Lower leg skin (tissue), 4 donors: Measurements from ENCODE around the gene MMRN2. TPM values are rescaled to one million over a fixed set of nuclear protein-coding genes. Genes with fewer than 3 reads are reported as not detected.
A peak's percentile ranks its signal among the peaks of the same experiment; 100 is the strongest.

Experiments
- DNase-seq, 2 donors: peaks; one replicate each; pipeline ENCODE4 v3.0.0-alpha.2; 2019; ENCODE audit warnings: low spot score in 2 of 2
- H3K4me3 ChIP-seq: fragments of 200-600 bp; sonication (generic); 2 replicates; pipeline ENCODE4 v1.5.1; 2017; ENCODE audit warnings: mild to moderate bottlenecking, low read depth; ENCODE audit not compliant: poor library complexity, severe bottlenecking
- POLR2A ChIP-seq, 2 donors: fragments of 450-650 bp; IDR thresholded peaks; one replicate each; pipeline ENCODE4 v1.6.1; 2016 to 2017; ENCODE audit warnings: antibody characterized with exemption in 2 of 2, mild to moderate bottlenecking in 1 of 2, moderate library complexity in 1 of 2
- WGBS, 2 donors: methylation state at CpG; one replicate each; pipeline ENCODE4 v1.1.5; 2018; 5-methylcytosine and 5-hydroxymethylcytosine counted together
- intact Hi-C: fragments of 100-400 bp; cut with DNase I; formaldehyde crosslinking; loops from one replicate; pipeline ENCODE4 v1.15.0; 2023; ENCODE audit warnings: low total_unique reads
- total RNA-seq, 4 donors: library from RNA; depleted of rRNA; stranded (reverse); fragments of >200 nt; gene quantifications; one replicate each; pipeline ENCODE4 v1.1.0, GENCODE V29; 2016
- TF ChIP-seq, protein P1 (sequence below), 3 donors: fragments of 450-650 bp; IDR thresholded peaks; one replicate each; pipeline ENCODE4 v1.5.1; 2016; ENCODE audit warnings: antibody characterized with exemption in 3 of 3, mild to moderate bottlenecking in 3 of 3, moderate library complexity in 2 of 3

MMRN2 gene
- total RNA-seq, 4 donors from 2014 or later = 24.5 to 50.8 (median 40.2) TPM

GRCh38 chr10:86965986-86966654, 8.7 kb upstream of the MMRN2 start:
- DNase-seq = peak in 1 of 2 donors; percentile 70
- intact Hi-C loops = no loop called here
- WGBS, 2 donors = 30 to 44% methylated on average over 11 of the region's 11 CpGs
- TF ChIP-seq, protein P1, sequence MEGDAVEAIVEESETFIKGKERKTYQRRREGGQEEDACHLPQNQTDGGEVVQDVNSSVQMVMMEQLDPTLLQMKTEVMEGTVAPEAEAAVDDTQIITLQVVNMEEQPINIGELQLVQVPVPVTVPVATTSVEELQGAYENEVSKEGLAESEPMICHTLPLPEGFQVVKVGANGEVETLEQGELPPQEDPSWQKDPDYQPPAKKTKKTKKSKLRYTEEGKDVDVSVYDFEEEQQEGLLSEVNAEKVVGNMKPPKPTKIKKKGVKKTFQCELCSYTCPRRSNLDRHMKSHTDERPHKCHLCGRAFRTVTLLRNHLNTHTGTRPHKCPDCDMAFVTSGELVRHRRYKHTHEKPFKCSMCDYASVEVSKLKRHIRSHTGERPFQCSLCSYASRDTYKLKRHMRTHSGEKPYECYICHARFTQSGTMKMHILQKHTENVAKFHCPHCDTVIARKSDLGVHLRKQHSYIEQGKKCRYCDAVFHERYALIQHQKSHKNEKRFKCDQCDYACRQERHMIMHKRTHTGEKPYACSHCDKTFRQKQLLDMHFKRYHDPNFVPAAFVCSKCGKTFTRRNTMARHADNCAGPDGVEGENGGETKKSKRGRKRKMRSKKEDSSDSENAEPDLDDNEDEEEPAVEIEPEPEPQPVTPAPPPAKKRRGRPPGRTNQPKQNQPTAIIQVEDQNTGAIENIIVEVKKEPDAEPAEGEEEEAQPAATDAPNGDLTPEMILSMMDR (IDR thresholded peaks at IDR 0.05) = no peak
- TF ChIP-seq POLR2A (IDR thresholded peaks at IDR 0.05) = no peak
- H3K4me3 ChIP-seq = no peak overlapping the region

- DNase-seq = no peak
- WGBS, 2 donors = 68 to 69% methylated on average over 2 of the region's 2 CpGs
- no peak overlapping the region for H3K4me3 ChIP-seq
- intact Hi-C loops = no loop called here
- TF ChIP-seq, protein P1 (IDR thresholded peaks at IDR 0.05) = no peak
- TF ChIP-seq POLR2A (IDR thresholded peaks at IDR 0.05) = no peak
Observed at GRCh38 chr10:86964847-86965190, 7.4 kb upstream of the MMRN2 start.

GRCh38 chr10:86964061-86964846, 6.8 kb upstream of the MMRN2 start:
- no peak overlapping the region for H3K4me3 ChIP-seq
- intact Hi-C loops = no loop called here
- peak; percentile 25 to 84 for DNase-seq
- WGBS, 2 donors = 54 to 72% methylated on average over 13 of the region's 13 CpGs
- TF ChIP-seq, protein P1 (IDR thresholded peaks at IDR 0.05) = no peak

DNA sequence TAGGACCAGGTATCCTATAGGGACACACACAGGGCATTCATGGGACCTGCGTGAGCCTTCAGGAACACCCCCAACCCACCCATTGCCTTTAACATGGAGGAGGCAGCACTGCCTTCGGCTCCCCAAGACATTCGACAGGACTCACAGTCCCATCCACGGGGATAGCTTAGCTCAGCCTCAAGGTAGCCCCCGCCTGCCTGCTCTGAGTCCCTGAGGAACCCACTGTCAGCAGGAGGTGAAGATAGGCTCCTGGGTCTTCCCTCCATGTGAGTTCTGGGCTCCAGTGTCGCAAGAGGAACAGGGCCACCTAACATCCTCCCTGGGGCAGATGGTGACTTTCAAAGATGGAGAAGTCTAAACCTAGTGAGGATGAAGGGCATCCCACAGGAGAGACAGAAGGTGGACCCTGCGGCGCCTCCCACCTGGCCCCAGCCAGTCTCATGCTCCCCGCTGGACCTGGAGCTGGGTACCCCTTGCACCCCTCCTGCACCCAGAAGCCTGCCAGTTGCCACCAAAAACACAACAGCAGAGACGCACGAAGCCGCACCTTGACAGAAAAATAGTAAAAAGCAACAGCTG, 6.0 kb upstream of the MMRN2 start:
- TF ChIP-seq, protein P1 (IDR thresholded peaks at IDR 0.05) = no peak
- TF ChIP-seq POLR2A (IDR thresholded peaks at IDR 0.05) = no peak
- intact Hi-C loops = no loop called here
- DNase-seq = peak in 1 of 2 donors; percentile 67
- 92% methylated on average over 9 to 12 of the region's 12 CpGs for whole genome bisulfite sequencing, 2 donors
- H3K4me3 ChIP-seq = no peak overlapping the region

GRCh38 chr10:86962981-86963310, 5.5 kb upstream of the MMRN2 start:
- WGBS, 2 donors = 92 to 97% methylated on average over 6 to 7 of the region's 7 CpGs
- no peak for TF ChIP-seq POLR2A (IDR thresholded peaks at IDR 0.05)
- TF ChIP-seq, protein P1 (IDR thresholded peaks at IDR 0.05) = no peak
- no peak for DNase-seq

More at GRCh38 chr10:86962981-86963310, 5.5 kb upstream of the MMRN2 start:
- intact Hi-C loops = no loop called here
- no peak overlapping the region for H3K4me3 ChIP-seq
